HG03520 (cell line): ENCODE results near the gene SYTL1.
"Not testable (repeated sequence)": the region's sequence is repeated elsewhere in the genome, so short reads cannot be mapped to it uniquely, and the experiment has no call there.

Experiments used
- ATAC-seq: cut with Tn5 transposase; IDR thresholded peaks from one replicate; pipeline ENCODE4 v1.9.1; 2021; ENCODE audit warnings: mild to moderate bottlenecking, moderate library complexity; ENCODE audit not compliant: unreplicated experiment

Gene SYTL1

GRCh38 chr1:27381969-27382762 lies 40.3 kb downstream of the SYTL1 start:
- ATAC-seq = no peak

GRCh38 chr1:27383039-27383605 lies 41.3 kb downstream of the SYTL1 start, which contains the start of gene CD164L2:
Gene CD164L2 (minus strand): TSS chr1:27383333. CDS start chr1:27383239, 94 bp downstream.
- ATAC-seq = no peak

- ATAC-seq = no peak
Measured at GRCh38 chr1:27383661-27384060, 41.8 kb downstream of the SYTL1 start.

GRCh38 chr1:27384797-27385196 lies 43.0 kb downstream of the SYTL1 start:
- ATAC-seq = not testable (repeated sequence)

GRCh38 chr1:27388337-27389005 lies 46.6 kb downstream of the SYTL1 start:
- no peak for ATAC-seq

- no peak for ATAC-seq
Measured at GRCh38 chr1:27391511-27392095, 49.8 kb downstream of the SYTL1 start.

- peak; percentile 71 for ATAC-seq
Measured at GRCh38 chr1:27392096-27392777, 50.4 kb downstream of the SYTL1 start, which contains the start of gene GPR3. Gene GPR3 (plus strand): TSS chr1:27392622. CDS start chr1:27393799, 1,177 bp downstream.

- no peak for ATAC-seq
Measured at GRCh38 chr1:27392778-27393635, 51.2 kb downstream of the SYTL1 start.

- no peak for ATAC-seq
Measured at GRCh38 chr1:27393641-27394281, 51.9 kb downstream of the SYTL1 start.

- no peak for ATAC-seq
Measured at GRCh38 chr1:27394282-27394658, 52.4 kb downstream of the SYTL1 start.

- ATAC-seq = no peak
Measured at GRCh38 chr1:27394925-27395324, 53.1 kb downstream of the SYTL1 start.

GRCh38 chr1:27395441-27396195 lies 53.8 kb downstream of the SYTL1 start:
- ATAC-seq = no peak

- no peak for ATAC-seq
Measured at GRCh38 chr1:27397110-27397509, 55.3 kb downstream of the SYTL1 start.

GRCh38 chr1:27397749-27398148 lies 55.9 kb downstream of the SYTL1 start:
- ATAC-seq = no peak

- ATAC-seq = no peak
Measured at GRCh38 chr1:27398405-27399149, 56.8 kb downstream of the SYTL1 start.

GRCh38 chr1:27399251-27400025 lies 57.6 kb downstream of the SYTL1 start:
- ATAC-seq = no peak
